GM19452 (cell line): Measurements from ENCODE around the gene DCAF8.

Experiments
- ATAC-seq: cut with Tn5 transposase; IDR thresholded peaks from one replicate; pipeline ENCODE4 v1.9.1; 2021; ENCODE audit not compliant: unreplicated experiment

DCAF8 gene

DNA sequence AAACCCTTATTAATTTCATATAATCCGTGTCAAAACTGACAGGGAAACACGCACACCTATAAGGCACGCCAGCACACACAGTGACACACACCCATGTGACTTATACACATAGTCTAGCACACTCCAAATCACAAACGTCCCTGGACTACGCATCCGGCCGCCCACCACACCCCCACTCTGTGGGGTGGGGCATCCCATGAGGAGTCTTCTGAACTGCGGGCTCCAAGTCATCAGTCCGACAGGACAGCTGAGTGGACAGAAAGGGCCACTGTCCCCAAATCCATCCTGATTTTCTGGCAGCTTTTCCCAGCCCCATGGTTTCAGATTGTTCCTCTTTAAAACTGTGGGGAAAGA is 56.3 kb downstream of the DCAF8 start:
- ATAC-seq: no peak

DNA sequence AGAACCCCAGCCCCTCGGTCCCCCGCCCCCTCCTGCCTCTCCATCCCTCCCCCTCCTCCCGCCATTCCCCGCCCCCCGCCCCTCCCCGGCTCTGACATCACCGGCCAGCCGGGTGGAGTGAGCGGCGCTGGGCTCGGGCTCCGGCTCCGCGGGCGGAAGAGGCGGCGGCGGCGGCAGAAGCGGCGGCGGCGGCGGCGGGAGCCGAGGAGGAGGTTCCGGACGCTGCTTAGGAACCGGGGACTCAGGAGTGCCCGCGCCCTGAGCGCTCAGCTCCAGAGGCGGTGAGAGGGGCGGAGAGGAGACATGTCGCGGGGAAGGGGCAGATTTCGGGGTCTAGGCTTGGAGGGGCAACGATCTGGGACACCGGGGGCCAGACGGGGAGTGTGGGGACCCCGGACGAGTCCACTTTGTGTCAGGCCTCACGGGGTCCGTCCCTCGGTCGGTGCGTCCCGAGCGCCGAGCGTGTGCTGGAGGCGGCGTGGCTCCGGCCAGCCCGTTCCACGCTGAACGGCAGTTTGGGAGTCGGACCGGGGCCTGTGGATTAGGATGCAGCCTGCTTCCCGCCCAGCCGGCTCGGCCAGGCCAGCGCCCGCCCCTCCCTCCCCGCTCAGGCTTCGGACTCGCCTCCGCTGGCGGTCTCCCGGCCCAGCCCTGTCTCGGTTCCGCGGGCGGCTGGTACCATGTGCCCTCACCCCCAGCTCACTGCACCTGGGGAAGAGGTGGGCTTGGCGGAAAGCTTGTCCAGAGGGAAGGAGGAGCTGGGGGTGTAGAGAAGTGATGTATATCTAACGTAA is 56.9 kb downstream of the DCAF8 start, which contains the start of gene PEA15:
Gene PEA15 (plus strand): TSS at position 143 of the 794 bp plus-strand sequence. CDS start 6,161 bp downstream, outside the sequence.
- peak; percentile 46 for ATAC-seq

DNA sequence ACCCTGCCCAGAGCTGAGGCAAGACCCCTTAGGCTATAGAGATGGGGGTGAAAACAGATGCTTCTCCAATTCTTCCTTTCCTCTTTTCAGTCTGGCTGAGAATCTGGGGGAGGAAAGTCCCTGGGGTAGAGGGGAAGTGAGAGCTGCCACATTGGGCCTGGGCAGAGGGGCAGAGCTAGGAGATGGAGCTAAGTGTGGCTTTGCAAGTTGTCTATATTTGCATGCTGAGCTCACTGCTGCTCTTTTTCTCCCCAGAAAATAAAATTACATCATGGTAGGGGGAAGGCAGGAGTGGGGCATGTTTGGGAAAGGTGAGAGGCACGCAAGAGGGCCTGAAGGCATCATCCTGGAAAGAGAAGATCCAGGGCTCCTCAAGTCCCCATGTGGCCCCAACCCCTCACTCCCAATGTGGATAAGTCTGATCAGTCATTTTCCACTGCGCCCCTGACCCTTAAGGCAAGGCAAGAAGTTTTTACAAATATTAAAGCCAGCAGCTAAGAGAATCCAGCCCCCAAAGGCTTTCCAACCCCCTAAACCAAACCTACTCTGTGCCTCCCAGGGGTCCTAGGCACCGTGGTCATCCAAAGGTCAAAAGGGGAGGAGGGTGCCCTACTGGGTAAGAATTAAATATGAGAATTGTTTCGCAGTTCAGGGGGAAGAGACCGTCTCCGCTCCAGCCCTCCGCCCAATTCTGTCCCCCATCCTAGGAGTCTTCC is 57.7 kb downstream of the DCAF8 start:
- peak; percentile 60 for ATAC-seq

DNA sequence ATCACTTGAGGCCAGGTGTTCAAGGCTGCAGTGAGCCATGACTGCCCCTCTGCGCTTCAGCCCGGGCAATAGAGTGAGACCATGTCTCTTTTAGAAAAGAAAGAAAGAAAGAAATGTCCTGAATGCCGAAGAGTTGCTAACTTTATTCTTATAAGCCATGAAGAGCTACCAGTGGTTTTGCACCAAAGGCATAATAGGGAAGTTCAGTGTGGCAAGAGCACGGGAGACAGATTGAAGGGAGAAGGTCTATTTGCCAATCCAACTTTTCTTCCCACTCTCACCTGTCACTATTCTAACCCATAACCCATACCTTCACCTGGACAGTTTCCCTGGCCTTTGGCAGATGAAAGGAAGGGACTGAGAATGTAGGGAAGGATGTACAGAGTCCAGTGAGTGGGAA is 61.6 kb downstream of the DCAF8 start:
- no peak for ATAC-seq

DNA sequence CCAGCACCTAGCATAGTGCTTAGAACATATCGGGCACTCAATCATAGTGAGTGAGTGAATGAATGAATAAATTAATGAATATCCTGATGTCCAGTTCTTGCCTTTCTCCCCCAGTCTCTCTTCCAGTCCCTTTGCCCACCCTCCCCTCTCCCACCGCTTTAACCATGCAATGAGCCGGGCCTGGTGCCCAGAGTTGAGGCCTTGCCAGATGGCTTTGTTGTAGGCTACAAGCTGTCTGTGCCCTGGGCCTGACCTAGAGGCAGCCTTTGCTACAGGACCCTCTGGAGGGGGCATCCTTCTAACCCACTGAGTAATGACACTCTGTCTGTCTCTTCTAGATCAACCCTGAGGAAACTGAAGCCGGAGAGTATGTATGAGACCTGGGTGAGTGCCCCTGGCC is 65.1 kb downstream of the DCAF8 start:
- no peak for ATAC-seq

DNA sequence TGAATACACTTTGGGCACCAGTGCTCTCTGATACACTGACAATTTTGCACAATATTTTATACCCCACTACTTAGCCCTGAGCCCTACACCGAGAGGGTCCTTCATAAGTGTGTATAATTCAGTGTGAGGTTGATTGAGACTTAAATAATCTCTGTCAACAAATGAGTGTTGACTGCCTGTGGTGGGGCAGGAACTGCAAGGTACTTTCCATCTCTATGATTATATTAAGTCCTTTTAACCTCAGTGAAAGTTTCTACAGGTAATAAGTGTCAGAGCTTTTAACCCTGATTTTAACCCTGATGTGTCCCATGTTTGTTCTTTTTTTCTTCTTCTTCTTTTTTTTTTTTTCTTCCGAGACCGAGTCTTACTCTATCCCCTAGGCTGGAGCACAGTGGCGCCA is 66.2 kb downstream of the DCAF8 start:
- no peak for ATAC-seq

DNA sequence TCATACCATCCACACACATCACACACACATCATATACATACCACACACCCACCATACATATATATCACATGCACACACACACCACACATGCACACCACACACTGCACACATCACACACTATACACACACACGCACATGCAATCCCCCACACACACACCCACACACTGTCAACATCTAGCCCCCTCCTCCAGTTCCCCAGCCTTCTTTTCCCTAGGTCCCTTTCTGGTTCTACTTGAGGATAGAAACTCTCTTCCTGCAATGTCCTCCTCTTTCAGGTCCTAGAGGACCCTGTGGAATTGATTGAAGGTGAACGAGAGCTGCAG is 67.7 kb downstream of the DCAF8 start:
- no peak for ATAC-seq

DNA sequence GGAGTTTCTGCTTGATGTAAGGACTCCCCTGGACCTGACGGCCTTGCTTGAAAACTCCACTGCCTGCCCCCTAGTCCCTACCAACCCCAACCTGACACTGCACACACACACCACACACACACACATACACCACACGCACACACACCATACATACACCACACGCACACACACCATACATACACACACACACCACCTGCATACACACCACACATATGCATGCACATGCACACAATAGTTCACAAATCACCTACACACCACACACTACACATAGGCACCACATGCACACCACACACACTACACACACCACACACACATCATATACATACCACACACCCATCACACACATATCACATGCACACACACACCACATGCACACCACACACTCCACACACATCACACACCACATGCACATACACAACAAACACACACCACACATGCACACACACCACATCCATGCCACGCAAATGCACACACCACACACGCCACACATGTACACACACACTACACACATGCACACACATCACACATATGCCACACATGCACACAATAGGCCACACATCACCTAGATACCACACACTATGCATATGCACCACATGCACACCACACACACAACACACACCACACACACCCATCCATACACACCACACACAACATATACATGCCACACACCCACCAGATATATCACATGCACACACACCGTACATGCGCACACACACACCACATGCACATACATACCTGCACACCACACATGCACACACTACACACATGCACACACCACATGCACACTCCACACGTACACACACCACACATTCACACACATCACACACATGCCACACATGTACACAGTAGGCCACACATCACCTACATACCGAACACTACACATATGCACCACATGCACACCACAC is 68.3 kb downstream of the DCAF8 start:
- ATAC-seq: no peak

DNA sequence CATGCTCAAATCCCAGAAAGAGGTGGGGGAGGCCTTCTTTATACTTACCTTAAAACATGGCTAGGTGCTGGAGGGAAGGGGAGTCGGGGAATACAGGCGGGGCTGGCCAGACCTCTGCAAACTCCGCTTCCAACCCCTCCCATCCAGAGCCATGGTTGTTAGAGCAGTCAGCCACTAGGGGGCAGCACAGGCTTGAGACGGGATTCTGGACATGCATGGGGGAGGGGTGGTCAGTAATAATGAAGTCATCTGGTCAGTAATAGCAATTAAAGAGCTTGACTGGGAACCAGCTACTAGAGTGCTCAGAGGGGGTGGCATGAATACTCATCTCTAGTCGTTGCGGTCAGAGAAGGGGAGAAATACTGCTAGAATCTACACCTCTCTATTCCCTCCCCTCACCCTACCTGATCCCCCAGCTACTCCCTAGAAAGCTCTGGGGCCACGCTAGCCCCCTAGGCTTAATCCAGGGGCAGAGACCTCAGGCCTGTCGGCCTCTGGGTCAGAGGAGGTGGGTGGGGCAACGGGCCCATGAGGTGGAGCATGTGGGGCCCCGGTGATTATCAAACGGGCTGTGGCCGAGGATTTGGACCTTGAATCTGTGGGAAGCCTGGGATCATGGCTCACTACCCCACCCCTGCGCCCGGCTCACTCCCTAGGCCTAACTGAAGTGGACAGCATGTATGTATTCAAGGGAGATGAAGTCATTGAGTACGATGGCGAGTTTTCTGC is 69.1 kb downstream of the DCAF8 start:
- ATAC-seq: peak; percentile 72

DNA sequence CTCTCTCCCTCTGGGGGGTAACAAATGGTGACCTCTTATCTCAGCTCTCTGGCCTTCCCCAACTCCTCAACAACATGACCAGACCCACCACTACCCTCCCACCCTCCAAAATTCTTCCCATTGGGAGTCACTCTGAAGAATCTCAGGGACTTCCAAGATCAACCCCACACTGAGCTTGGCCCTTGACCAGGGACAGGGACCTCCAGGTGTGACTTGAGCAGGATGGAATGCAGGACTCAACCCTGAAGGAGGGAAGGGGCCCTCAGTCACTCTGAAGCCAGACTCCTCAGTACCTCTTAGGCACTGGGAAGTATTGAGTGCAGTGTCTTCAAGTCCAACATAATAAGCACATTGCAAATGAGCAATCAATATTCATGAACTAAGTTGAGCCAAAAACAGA is 70.1 kb downstream of the DCAF8 start:
- ATAC-seq: no peak

DNA sequence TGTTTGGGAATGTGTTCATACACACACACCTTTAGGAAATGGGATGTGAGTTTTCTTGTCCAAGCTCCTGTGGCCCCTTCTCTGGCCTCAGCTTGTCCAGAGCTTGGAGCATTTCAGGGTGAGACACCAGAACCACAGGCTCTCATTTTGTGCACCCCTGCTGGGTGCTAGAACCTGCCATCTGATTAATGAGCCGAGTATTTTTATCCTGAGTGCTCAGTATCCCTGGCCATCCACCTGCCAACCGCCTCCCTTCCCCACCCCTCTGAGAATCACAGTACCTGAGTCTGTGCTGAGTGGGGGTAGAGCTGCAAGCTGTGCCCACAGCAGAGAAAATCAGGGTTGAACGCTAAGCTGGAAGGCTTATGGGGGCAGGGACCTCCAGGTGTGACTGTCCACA is 70.6 kb downstream of the DCAF8 start:
- ATAC-seq: no peak

DNA sequence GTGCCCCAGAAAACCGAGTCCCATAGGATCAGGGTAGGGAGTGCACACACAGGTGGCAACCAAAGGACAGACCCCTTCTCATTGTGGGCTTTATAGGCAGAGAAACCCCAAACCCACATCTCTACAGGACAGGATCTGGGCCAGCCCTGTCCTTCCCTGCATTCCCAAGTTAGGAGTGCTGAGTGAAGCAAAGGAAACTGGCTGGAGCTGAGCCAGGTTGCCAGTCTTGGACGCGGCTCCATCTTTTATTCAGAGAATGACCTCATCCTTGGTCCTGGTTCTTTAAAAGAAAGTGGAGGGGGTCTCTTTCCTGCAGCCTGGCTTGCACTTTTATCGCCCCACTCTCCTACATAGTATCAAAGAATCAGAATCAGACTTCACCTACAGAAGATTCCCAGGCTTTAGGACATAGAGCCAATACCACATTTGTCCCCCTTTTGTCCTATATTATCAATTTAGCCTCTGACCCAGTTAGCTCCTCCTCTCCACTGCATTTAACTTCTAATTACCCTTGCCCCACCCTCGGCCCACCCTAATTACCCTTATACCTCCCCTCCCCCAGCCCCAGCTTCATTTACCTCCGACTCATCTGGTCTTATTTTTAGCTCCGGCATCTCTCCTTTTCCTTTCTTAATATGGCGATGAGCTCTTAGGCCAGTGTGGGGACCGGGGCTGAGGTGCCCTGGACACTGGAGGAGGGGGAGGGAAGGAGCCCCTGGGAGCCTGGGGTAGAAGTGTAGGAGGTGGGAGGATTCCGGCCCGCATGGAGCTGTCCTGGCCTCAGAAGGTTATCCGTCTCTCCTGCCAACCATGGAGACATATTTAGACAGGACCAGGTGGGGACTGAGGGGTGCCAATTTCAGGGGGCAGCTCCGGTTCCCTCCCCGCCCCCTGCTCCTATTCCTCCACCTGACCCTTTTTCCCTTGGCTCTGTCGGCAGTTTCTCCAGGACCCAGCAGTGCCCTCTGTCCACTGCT is 72.4 kb downstream of the DCAF8 start, which contains the start of gene CASQ1:
Gene CASQ1 (plus strand): TSS at position 927 of the 977 bp plus-strand sequence. CDS start 177 bp downstream, outside the sequence.
- no peak for ATAC-seq

DNA sequence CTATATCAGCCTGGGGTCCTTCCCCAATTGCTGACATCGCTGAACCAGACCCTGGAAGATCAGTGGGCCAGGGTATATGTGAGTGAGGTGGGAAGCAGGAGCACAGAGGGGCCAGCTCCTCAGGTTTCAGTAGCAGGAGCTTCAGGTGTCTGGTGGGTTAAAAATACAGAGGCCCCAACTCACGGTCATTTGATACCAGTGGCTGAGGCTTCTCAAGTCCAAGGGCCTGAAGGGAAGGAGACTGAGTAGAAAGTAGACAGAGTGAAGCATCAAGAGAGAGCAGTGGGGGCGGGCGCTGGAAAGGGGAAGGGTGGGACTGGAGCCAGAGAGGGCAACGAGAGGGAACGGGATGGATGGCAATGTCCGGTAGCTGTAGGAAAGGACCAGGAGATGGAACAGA is 74.0 kb downstream of the DCAF8 start:
- no peak for ATAC-seq

DNA sequence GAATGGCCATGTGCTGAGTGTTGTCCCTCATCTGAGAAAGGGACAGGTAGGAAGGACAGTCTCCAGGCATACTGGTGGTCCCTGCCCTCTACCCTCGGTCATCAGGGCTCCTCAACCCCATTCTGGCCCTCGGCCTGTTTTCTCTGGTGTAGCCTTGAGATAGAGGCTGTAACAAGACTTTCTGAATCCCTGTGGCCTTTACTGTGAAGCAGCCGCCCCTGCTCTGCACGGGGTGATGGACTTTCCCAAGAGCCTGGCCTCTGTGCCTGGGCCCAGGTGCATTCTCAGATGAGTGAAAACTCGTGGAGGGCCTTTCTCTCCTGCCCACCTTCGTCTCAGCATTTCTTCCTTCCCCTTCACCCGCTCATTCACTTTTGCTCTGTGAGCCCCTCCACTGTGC is 74.9 kb downstream of the DCAF8 start:
- no peak for ATAC-seq

DNA sequence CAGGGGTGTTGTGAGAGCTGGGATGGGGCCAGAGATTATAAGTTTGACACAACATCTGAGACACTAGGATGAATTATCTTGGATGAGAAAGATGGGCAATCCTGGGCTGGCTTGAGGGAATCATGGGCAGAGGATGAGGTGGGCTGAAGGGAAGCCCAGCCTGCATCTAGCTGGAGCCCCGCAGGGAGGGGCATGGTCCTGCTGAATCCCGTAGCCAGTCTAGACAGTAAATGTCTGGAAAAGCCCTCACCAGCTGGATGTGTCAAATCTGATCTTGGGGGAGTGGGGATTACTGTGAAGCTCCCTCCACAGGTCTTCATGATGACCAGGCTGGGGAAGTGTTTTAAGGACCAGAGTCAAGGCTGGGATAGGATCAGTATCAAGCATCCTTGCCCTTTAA is 75.6 kb downstream of the DCAF8 start:
- no peak for ATAC-seq

DNA sequence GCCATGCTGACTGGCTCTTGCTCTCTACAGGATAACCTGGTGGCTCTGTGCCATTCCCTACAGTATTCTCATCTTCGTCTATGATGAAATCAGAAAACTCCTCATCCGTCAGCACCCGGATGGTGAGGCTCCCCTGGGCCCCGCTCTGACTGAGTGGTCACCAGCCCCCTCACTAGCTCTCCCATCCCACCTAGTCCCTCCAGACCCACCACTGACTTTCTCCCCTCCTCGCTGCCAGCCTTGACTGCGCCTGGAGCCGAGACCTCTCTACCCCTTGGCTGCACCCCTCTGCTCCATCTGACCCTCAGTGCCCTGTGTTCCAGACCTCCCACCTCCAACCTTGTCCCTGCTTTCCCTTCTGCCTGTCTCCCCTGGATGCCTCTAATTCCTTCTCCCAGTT is 76.1 kb downstream of the DCAF8 start:
- no peak for ATAC-seq

DNA sequence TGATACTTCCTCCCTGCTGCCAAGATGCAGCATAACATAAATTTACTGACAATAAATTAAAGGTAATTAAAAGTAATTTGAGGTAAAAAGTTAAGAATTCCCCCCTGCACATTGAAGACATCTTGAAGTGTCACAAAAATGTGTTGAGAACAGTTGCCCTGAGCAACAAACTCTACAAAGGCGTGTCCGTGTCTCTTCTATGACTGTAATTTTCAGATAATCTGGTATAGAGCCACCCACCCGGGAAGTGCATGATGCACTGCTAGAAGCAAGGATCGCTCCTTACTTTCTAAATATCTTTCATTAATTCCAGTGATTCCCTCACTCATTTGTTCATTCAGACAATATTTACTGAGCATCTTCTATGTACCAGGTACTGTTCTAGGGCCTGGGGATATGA is 83.0 kb downstream of the DCAF8 start:
- ATAC-seq: no peak

DNA sequence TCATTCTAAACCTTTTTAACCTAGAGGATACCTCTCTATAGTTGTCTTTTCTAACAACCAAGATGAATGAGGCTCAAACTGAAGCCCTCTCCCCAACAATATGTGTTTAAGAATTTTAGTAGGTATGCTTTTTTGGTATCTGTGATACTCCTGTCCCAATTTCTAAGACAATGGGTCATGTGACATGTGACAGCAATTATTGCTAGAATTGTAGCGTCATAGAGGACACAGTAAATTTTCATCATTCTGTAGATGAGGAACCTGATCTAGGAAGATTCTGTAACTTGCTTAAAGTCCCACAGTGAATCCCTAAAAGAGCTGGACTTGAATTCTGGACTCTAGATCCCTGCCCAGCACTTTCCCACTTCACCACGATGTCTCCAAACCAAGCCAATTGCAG is 83.6 kb downstream of the DCAF8 start:
- no peak for ATAC-seq

DNA sequence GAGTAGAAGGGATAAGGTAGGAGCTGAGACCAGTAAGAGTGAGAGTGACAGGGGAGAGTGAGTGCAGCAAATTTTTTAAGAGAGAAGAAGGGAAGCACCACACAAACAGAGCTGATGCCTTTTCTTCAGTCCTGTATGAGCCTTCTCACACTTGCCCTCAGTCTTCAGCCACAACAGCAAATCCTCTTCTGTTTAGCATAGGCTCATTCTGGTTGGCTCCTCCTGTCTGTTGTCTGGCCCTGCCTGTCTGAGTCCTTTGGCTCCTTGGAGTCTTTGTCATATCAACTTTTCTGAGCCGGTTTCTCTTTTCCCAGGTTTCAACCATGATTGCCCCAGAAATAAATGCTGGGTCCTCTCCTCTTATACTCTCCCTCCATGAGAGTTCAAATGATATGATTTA is 84.7 kb downstream of the DCAF8 start:
- no peak for ATAC-seq

DNA sequence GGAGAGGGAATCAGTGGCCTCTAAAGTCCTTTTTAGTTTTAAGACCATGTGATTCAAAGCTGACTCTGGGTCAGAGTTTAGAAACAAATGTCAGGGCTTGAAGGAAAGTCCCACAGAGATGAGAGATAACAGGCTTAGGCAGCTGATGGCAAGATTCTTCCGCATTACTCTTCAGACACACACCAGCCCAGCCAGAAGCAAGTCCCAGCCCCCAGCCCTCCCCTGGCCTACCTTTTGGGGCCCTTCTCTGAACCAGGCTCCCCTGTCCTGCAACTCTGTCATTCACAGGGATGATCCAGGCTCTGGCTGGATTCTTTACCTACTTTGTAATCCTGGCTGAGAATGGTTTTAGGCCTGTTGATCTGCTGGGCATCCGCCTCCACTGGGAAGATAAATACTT is 85.1 kb downstream of the DCAF8 start:
- no peak for ATAC-seq
